Calu3 (cell line): ENCODE data around the gene CHST9. TPM values are rescaled to one million over a fixed set of nuclear protein-coding genes. Genes with fewer than 3 reads are reported as not detected.

ENCODE experiments used
- BruUV-seq: library from RNA; stranded (reverse); fragments of 400-500 nt; replicated peaks from 2 replicates; lab custom pipeline; 2021; lab: Mats Ljungman, UMichigan
- CTCF ChIA-PET: fragments of 300-600 bp; sonication (Branson Sonifier 250); formaldehyde crosslinking; loops from one replicate; lab custom pipeline; 2022; ENCODE audit warnings: antibody characterized with exemption; lab: Charles Lee
- DNase-seq: peaks from one replicate; pipeline ENCODE4 v3.0.0; 2022
- H3K27ac Mint-ChIP-seq: one replicate; pipeline ENCODE4 v1.8.0; 2022; ENCODE audit warnings: mixed read lengths; ENCODE audit not compliant: unreplicated experiment
- H3K27me3 Mint-ChIP-seq: one replicate; pipeline ENCODE4 v1.8.0; 2022; ENCODE audit warnings: mixed read lengths; ENCODE audit not compliant: unreplicated experiment
- H3K36me3 Mint-ChIP-seq: one replicate; pipeline ENCODE4 v1.8.0; 2022; ENCODE audit warnings: mild to moderate bottlenecking, moderate library complexity, mixed read lengths; ENCODE audit not compliant: insufficient read depth, unreplicated experiment
- H3K4me1 Mint-ChIP-seq: one replicate; pipeline ENCODE4 v1.8.0; 2022; ENCODE audit warnings: mild to moderate bottlenecking, low read depth, mixed read lengths; ENCODE audit not compliant: unreplicated experiment
- H3K4me3 Mint-ChIP-seq: one replicate; pipeline ENCODE4 v1.8.0; 2022; ENCODE audit warnings: mild to moderate bottlenecking, low read depth, moderate library complexity, mixed read lengths; ENCODE audit not compliant: unreplicated experiment
- H3K9me3 Mint-ChIP-seq: one replicate; pipeline ENCODE4 v1.8.0; 2022; ENCODE audit warnings: low read depth, mixed read lengths; ENCODE audit not compliant: unreplicated experiment
- intact Hi-C: fragments of 100-400 bp; cut with micrococcal nuclease; formaldehyde crosslinking; loops from one replicate; pipeline ENCODE4 v1.10.0; 2022; ENCODE audit not compliant: unreplicated experiment
- total RNA-seq: library from RNA; stranded (reverse); gene quantifications from 2 replicates; pipeline ENCODE4 v1.2.3, GENCODE V29; 2022
- TF ChIP-seq, protein P1 (sequence below): fragments of 200-600 bp; IDR thresholded peaks from one replicate; pipeline ENCODE4 v1.8.0; 2022; ENCODE audit warnings: antibody characterized with exemption; ENCODE audit not compliant: unreplicated experiment

Gene CHST9
- total RNA-seq, 1 experiment from 2014 or later, result 56.9 TPM

DNA sequence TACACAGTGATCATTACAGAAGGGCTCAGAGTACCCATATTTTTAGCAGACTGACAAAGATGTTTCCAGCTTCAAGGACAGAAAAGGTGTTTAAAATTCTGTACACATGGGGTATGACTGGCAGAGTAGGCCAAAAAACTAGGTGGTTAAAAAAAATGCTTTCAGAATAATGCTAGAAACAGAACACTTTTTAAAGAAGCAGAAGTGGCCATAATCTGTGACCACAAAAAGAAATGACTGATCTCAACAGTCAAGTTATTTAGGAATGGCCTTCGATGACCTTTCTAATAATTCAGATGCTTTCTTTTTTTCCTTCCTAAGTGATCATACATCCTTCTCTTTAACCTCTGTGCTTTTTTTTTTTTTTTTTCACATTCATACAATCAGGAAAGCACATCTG, 315.5 kb downstream of the CHST9 start:
- no peak for DNase-seq
- Mint-ChIP-seq H3K36me3 (no peaks in the 10 kb centered on the region), H3K27me3 (peaks cover 11% of the 10 kb centered on the region), H3K4me1 (peaks cover 8% of the 10 kb centered on the region), H3K27ac (no peak overlapping the region), H3K9me3 (no peaks in the 10 kb centered on the region), H3K4me3 (no peak overlapping the region)
- TF ChIP-seq, protein P1, sequence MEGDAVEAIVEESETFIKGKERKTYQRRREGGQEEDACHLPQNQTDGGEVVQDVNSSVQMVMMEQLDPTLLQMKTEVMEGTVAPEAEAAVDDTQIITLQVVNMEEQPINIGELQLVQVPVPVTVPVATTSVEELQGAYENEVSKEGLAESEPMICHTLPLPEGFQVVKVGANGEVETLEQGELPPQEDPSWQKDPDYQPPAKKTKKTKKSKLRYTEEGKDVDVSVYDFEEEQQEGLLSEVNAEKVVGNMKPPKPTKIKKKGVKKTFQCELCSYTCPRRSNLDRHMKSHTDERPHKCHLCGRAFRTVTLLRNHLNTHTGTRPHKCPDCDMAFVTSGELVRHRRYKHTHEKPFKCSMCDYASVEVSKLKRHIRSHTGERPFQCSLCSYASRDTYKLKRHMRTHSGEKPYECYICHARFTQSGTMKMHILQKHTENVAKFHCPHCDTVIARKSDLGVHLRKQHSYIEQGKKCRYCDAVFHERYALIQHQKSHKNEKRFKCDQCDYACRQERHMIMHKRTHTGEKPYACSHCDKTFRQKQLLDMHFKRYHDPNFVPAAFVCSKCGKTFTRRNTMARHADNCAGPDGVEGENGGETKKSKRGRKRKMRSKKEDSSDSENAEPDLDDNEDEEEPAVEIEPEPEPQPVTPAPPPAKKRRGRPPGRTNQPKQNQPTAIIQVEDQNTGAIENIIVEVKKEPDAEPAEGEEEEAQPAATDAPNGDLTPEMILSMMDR, result no peak
- BruUV-seq, result no TSS peak
- intact Hi-C loops, result no loop called here
- CTCF ChIA-PET, result no interaction called here

DNA sequence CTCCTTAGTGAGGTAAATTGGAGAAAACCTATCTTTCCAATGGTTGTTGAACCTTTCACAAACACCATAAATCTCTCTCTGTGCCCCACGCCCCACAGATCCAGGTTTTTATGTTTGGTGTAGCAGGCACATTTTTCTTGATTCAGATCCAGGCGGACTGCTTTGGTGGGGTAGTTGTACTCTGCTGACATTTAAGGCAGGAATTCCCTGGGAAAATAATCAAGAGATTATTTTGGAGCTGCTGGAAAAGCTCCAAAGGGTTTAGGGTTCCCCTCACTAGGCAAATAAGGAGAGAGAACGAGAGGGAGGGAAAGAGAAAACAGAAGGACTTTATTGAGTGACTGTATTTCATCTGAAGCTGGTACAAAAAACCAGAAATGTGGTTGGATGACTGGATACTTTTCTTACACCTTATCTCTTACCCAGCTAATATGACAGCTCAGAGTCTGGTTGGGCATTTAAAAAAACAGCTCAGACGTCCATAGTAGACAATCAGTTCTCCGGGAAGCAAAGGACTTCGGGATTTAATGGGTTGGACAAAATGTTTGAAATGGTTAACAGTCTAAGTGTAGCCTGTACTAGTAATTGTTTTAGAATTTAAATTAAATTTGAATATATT, 316.0 kb downstream of the CHST9 start:
- Mint-ChIP-seq H3K36me3 (no peaks in the 10 kb centered on the region), H3K4me1 (peaks cover 3% of the 10 kb centered on the region), H3K9me3 (no peaks in the 10 kb centered on the region), H3K27me3 (peaks cover 17% of the 10 kb centered on the region), H3K27ac (no peak overlapping the region), H3K4me3 (no peak overlapping the region)
- TF ChIP-seq, protein P1, result no peak
- CTCF ChIA-PET, result no interaction called here
- no TSS peak for BruUV-seq
- no peak for DNase-seq
- intact Hi-C loops, result no loop called here

DNA sequence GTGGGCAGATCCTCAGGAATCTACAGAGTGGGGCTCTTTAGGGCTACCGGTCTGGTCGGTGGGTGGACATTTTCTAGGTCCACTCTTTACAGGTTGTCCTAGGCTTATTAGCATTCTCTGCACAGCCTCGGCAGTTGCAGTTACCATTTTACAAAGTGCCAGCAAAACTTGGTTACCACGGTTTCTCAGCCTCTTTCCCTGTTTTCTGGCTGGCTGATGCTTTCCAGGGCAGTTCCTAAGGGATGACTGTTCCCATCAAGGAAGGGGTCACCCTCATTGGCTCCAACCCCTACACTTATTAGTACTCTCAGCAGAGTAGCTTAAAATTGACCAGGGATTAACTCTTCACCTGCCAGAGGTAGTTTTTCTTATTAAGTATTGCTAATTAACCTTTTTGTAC, 317.6 kb downstream of the CHST9 start:
- no peak for DNase-seq
- no peak overlapping the region for H3K4me3 Mint-ChIP-seq
- TF ChIP-seq, protein P1, result no peak
- no peaks in the 10 kb centered on the region for H3K9me3 Mint-ChIP-seq
- CTCF ChIA-PET, result interaction anchor here (0.6 kb wide), 1 partner anchor 966 kb away, joined by 4 read pairs; no protein-coding TSS in a partner anchor
- peaks cover 22% of the 10 kb centered on the region for H3K27me3 Mint-ChIP-seq
- H3K4me1 Mint-ChIP-seq, result no peaks in the 10 kb centered on the region
- intact Hi-C loops, result no loop called here
- no TSS peak for BruUV-seq
- H3K27ac Mint-ChIP-seq, result no peak overlapping the region
- H3K36me3 Mint-ChIP-seq, result peaks cover 8% of the 10 kb centered on the region

- H3K4me1 Mint-ChIP-seq, result no peaks in the 10 kb centered on the region
- no peaks in the 10 kb centered on the region for H3K9me3 Mint-ChIP-seq
- BruUV-seq, result no TSS peak
- CTCF ChIA-PET, result no interaction called here
- peaks cover 22% of the 10 kb centered on the region for H3K27me3 Mint-ChIP-seq
- H3K4me3 Mint-ChIP-seq, result no peak within 1 kb of the TSS
- H3K27ac Mint-ChIP-seq, result no peak within 1 kb of the TSS
- intact Hi-C loops, result no loop called here
- TF ChIP-seq, protein P1, result no peak
- peaks cover 8% of the 10 kb centered on the region for H3K36me3 Mint-ChIP-seq
- no peak for DNase-seq
Measured at GRCh38 chr18:26865557-26865956, 319.6 kb downstream of the CHST9 start, which contains the start of gene AQP4. TSS of gene AQP4 (minus strand) at chr18:26865707. CDS start at chr18:26865689, 18 bp downstream.
